HL-60/S4 treated with phorbol 12-myristate 13-acetate at 8.2 ng/mL for 4 days and 3 days (cell line): Measurements from ENCODE around the gene ADSL.
"Not testable (repeated sequence)": the region's sequence is repeated elsewhere in the genome, so short reads cannot be mapped to it uniquely, and the experiment has no call there.

Experiments used
- in situ Hi-C: fragments of 300-500 bp; cut with MboI; formaldehyde crosslinking; loops from 2 replicates; pipeline ENCODE4 v1.15.0; 2022; ENCODE audit warnings: low sequenced_read_pairs

Gene ADSL

GRCh38 chr22:40346185-40347118, at the start of gene ADSL:
Gene ADSL, plus strand, starts transcription at chr22:40346500. Its CDS starts 59 bp downstream, at chr22:40346559.
- in situ Hi-C loops: no loop called here

DNA sequence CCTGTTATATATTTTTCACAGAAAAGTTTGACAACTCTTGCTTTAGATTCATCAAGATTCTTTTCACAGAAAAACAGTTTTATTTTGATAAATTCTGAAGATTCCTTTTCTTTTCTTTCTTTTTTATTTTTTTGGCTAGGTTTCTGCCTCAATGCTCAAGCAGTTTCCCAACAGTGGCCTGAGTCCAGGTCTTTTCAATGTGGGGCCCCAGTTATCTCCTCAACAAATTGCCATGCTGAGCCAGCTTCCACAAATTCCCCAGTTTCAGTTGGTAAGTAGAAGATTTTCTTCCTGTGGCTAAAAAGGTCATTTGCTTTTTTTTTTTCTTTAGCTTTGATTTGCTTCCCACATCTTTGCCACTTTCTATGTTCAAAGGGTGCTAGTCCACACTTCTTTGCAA, 46.0 kb upstream of the ADSL start:
- in situ Hi-C loops: no loop called here

- in situ Hi-C loops: no loop called here
These were observed 45.2 kb upstream of the ADSL start for GRCh38 chr22:40300884-40301672.

DNA sequence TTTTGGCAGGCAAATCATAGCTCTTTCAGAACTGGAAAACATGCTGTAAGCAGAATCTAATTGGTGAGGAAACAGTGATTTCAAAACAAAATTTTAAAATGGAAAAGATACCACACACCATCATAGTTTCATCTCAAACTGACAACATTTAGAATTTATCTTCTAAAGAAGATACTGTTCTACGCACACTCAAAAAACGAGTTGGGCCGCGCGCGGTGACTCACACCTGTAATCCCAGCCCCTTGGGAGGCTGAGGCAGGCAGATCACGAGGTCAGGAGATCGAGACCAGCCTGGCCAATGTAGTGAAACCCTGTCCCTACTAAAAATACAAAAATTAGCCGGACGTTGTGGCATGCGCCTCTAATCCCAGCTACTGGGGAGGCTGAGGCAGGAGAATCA, 44.2 kb upstream of the ADSL start:
- in situ Hi-C loops: no loop called here

- in situ Hi-C loops: no loop called here
These were observed 40.7 kb upstream of the ADSL start for GRCh38 chr22:40305625-40306024.

DNA sequence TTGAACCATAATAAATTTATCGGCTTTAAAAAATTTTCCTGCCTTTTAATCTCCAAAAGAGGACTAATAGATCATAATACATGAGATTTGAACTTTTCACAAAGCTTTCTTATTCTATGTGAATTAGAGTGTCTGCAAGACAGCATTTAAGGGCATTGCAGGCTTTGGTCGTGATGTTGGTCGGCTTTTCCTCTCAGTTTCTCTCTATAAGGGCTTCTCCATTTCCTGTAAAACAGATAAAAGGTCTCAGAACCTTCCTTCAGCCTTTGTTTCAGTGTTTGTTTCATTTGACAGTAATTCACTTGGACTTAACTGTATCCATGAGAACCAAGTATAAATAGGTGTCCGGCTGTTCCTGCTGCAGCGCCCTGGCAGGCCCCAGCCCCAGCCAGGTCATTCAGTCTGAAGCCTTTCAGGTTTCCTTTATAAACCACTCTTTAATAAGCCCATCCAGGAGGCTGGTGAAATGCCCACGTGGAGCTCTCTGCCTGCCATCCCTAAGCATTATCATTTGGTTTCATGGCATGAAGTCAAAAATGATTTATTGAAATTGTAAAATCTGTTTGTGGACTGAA, 37.2 kb upstream of the ADSL start:
- in situ Hi-C loops: no loop called here

GRCh38 chr22:40309631-40310030, 36.7 kb upstream of the ADSL start:
- in situ Hi-C loops: no loop called here

GRCh38 chr22:40310081-40310767, 36.1 kb upstream of the ADSL start:
- in situ Hi-C loops: no loop called here

DNA sequence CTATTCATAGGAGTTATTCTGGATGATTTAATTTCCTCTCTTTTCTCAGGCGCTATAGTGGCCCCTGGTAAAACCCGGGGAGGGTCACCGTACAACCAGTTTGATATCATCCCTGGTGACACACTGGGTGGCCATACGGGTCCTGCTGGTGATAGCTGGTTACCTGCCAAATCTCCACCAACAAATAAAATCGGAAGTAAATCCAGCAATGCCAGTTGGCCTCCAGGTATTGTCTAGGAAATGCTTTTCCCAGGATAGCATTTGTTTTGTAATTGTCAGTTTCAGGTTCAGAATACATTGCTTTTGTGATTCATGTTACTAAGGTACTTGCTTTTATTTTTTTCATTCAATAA, 35.6 kb upstream of the ADSL start:
- in situ Hi-C loops: no loop called here

DNA sequence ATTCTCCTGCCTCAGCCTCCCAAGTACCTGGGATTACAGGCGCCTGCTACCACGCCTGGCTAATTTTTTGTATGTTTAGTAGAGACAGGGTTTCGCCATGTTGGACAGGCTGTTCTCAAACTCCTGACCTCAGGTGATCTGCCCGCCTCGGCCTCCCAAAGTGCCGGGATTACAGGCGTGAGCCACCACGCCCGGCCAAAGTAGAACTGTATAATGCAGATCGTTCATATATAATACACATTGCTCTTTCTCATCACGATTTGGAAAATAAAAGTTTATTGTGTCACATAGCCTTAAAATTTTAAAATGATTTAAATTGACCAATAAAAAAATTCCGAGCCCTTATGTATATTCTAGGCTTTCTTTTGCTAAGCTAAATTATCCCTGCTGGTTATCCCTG, 34.7 kb upstream of the ADSL start:
- in situ Hi-C loops: not testable (repeated sequence)

DNA sequence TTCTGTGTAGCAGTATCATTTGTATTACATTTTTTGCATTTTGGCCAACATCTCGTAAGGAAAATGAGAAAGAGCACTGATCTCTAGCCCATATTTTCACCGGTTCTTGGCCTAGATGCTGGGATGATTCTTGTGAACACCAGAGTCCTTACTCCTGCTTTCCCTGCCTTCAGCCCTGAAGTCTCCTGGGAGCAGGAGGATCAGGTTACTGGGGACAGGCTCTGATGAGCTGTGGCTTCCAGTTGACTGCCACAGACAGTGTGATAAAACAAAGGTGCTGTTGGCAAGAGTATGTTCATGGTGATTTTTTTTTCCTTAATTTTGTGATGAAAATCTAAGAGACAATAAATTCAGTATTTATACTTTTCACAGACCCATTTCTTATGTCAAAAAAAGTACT, 34.2 kb upstream of the ADSL start:
- in situ Hi-C loops: no loop called here

DNA sequence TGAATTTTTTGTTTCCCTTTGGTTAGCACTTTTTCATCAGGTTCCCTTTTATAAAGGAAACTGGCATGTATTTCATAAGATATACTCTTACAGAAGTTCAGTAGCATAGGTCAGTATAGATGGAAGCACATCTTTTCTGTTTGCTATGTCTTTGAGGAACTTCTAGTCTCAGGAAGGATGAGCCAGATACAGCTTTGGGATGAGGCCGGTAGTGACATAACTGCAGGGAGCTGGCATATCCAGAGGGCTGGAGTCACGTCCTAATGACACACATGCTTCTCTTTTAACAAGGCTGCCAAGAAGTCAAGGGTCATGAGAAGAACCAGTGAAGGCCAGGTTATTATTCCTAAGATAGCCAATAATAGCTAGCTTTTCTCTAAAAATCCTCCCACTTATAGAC, 33.3 kb upstream of the ADSL start:
- in situ Hi-C loops: no loop called here

- in situ Hi-C loops: no loop called here
These were observed 32.3 kb upstream of the ADSL start for GRCh38 chr22:40314041-40314440.

DNA sequence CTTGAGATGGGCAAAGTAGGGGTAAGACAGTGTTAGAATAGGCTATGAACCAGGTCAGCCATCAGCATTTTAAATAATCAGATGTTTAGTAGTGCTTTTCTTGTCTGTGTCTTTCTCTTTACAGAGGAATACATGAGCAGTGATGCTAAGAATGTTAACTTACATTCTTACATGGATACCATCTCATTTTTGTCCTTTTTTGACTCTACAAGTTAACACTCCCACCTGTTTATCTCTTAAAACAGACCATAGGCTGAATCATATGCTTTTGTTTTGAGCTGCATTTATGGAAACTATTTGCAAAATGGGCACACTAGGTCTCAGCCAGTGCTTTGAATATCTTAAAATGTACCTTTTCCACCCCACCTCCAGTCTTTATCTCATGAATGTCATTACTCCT, 25.6 kb upstream of the ADSL start:
- in situ Hi-C loops: no loop called here

DNA sequence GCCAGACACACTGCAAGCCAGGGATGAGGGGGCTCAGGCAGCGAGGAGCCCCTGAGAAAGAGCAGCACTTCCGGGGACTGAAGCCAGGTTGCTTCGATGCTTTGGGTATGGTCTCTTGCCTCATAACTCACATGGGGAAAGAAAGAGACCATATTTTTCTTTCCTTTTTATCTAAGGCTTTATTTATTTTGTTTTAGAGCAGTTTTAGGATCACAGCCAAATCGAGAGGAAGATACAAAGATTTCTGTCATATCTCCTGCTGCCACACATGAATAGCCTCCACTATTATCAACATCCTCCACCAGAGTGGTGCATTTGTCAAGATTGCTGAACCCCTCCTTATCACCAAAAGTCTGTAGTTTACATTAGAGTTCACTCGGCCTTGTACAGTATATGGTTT, 24.3 kb upstream of the ADSL start:
- in situ Hi-C loops: no loop called here

GRCh38 chr22:40322818-40323447, 23.4 kb upstream of the ADSL start:
- in situ Hi-C loops: no loop called here

DNA sequence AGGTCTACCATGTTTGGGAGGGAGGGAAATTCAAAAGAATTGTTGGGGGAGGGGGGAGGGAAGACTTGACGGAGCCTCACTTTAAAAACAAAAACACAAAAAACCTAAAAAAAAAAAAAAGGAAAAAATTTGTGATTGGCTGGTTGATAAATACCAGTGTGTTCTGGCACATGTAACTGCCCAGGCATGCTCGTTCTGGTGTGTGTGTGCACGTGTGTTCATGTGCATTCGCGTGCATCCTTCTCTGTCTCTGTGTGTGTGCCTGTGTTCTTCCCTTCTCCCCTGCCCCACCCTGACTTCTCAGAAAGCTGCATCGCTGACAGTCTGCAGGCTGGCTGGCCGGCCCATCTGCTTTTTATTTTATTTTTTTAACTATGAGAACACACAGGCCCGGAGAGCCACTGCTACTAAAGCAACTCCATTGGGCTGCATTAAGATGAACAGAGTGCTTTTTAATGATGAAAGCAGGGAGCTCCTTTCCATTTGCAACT, 22.6 kb upstream of the ADSL start:
- in situ Hi-C loops: no loop called here

GRCh38 chr22:40324468-40325305, 21.6 kb upstream of the ADSL start:
- in situ Hi-C loops: no loop called here

GRCh38 chr22:40325315-40325714, 21.0 kb upstream of the ADSL start:
- in situ Hi-C loops: no loop called here
